ENCODE measurements around the gene B3GNT5. TPM values are rescaled to one million over a fixed set of nuclear protein-coding genes. Genes with fewer than 3 reads are reported as not detected.

B3GNT5 gene
- total RNA-seq, 1 experiment from 2014 or later: 14.7 TPM

DNA sequence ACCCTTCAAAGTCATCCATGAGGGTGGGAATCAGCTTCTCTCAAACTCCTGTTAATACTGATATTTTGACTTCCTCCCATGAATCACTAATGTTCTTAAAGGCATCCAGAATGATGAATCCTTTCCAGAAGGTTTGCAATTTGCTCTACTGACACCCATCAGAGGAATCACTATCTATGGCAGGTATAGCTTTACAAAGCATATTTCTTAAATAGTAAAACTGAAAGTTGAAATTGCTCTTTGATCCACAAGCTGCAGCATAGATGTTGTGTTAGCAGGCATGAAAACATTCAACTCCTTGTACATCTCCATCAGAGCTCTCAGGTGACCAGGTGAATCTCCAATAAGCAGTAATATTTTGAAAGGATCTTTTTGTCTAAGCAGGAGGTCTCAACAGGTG lies 66.3 kb downstream of the B3GNT5 start:
- DNase-seq (ENCODE audit: low spot score): no peak

Other genes with a start within 250 kb of the B3GNT5 start
- gene MCCC1, start 153.8 kb upstream of the B3GNT5 start, total RNA-seq (2014; rRNA removed; shearing (Covaris generic)): 13.9 and 24.9 TPM in 2 replicates
- gene LAMP3, start 90.5 kb upstream of the B3GNT5 start, total RNA-seq (2014; rRNA removed; shearing (Covaris generic)): 0.08 and 0.41 TPM in 2 replicates
- 0.62 and 0.64 TPM in 2 replicates for gene MCF2L2, start 175.4 kb downstream of the B3GNT5 start, total RNA-seq (2014; rRNA removed; shearing (Covaris generic))

All from H4 (cell line).